C4-2B (cell line): Measurements from ENCODE around the gene MRPL4.

Source experiments
- H3K27ac ChIP-seq: fragments of 450-650 bp; 2 replicates; pipeline ENCODE4 v1.5.1; 2017
- CTCF ChIP-seq: fragments of 450-650 bp; conservative IDR thresholded peaks from 2 replicates; pipeline ENCODE4 v1.5.1; 2017; ENCODE audit warnings: mild to moderate bottlenecking
- ZFX ChIP-seq: fragments of 450-650 bp; IDR thresholded peaks from 2 replicates; pipeline ENCODE4 v1.6.1; 2017

MRPL4 gene

GRCh38 chr19:10295847-10296591, 44.0 kb downstream of the MRPL4 start:
- TF ChIP-seq CTCF (no peak), ZFX (no peak)
- H3K27ac ChIP-seq, result no peak overlapping the region

GRCh38 chr19:10299545-10300458, 47.8 kb downstream of the MRPL4 start:
- no peak overlapping the region for H3K27ac ChIP-seq

GRCh38 chr19:10305139-10305806, 53.3 kb downstream of the MRPL4 start:
- no peak for TF ChIP-seq CTCF
- TF ChIP-seq ZFX, result no peak
- no peak overlapping the region for H3K27ac ChIP-seq

More at GRCh38 chr19:10299545-10300458, 47.8 kb downstream of the MRPL4 start:
- no peak for TF ChIP-seq ZFX
- no peak for TF ChIP-seq CTCF

GRCh38 chr19:10306327-10306726, 54.3 kb downstream of the MRPL4 start:
- no peak overlapping the region for H3K27ac ChIP-seq
- TF ChIP-seq CTCF (no peak), ZFX (no peak)

- TF ChIP-seq ZFX (no peak), CTCF (no peak)
- H3K27ac ChIP-seq, result no peak within 1 kb of the TSS
Observed at GRCh38 chr19:10309423-10309822, 57.4 kb downstream of the MRPL4 start, which contains the start of gene ZGLP1. Gene ZGLP1, minus strand, starts transcription at chr19:10309815.
